Psoas muscle (tissue), 8 donors: ENCODE measurements around the gene DOK7. TPM values are rescaled to one million over a fixed set of nuclear protein-coding genes. Genes with fewer than 3 reads are reported as not detected.

Experiments
- ATAC-seq, 4 donors: fragments of 200-7000 bp; cut with Tn5 transposase; one replicate each; pipeline ENCODE4 v1.9.1; 2020; ENCODE audit warnings: moderate library complexity in 3 of 4, mild to moderate bottlenecking in 2 of 4
- DNase-seq, 2 donors: peaks; one replicate each; pipeline ENCODE4 v3.0.0-alpha.2; 2020
- H3K27ac ChIP-seq: fragments of 200-600 bp; one replicate; pipeline ENCODE4 v1.8.0; 2022
- H3K27me3 ChIP-seq, 3 donors: fragments of 200-600 bp in 1 of 3; one replicate each; pipeline versions ENCODE4 v1.6.1 to v1.8.0; 2013 to 2022; ENCODE audit warnings: low read length in 2 of 3, mild to moderate bottlenecking in 2 of 3, moderate library complexity in 1 of 3; ENCODE audit not compliant: insufficient read depth in 3 of 3
- H3K36me3 ChIP-seq, 2 donors: fragments of 200-600 bp in 1 of 2; one replicate each; pipeline versions ENCODE4 v1.6.1 to v1.8.0; 2013 to 2022; ENCODE audit warnings: low read depth in 1 of 2, mild to moderate bottlenecking in 1 of 2, moderate library complexity in 1 of 2; ENCODE audit not compliant: insufficient read depth in 1 of 2
- H3K4me1 ChIP-seq: fragments of 200-600 bp; one replicate; pipeline ENCODE4 v1.8.0; 2022
- H3K4me3 ChIP-seq: fragments of 200-600 bp; one replicate; pipeline ENCODE4 v1.8.0; 2022; ENCODE audit warnings: mild to moderate bottlenecking
- H3K9me3 ChIP-seq: fragments of 200-600 bp; one replicate; pipeline ENCODE4 v1.8.0; 2022
- whole genome bisulfite sequencing, 3 donors: extraction: QIAGEN DNeasy Blood & Tissue Kit; methylation state at CpG; one replicate each; pipeline versions ENCODE4 v1.1.6 to v1.1.7; 2013; 5-methylcytosine and 5-hydroxymethylcytosine counted together
- intact Hi-C, 2 donors: fragments of 100-400 bp; cut with DNase I; formaldehyde crosslinking; loops; one replicate each; pipeline versions ENCODE4 v1.11.0 to v1.14.2; 2022
- polyA plus RNA-seq, 3 donors: library from polyadenylated mRNA; stranded (reverse); fragments of 200-250 nt; gene quantifications; one replicate each; pipeline ENCODE4 v1.2.3, GENCODE V29; 2013
- total RNA-seq, 4 donors: library from RNA; stranded (reverse); fragmentation: NEBNext Ultra II Directional in 2 of 4; extraction: Animal tissue kit (Norgen Biotek cat#: 25700) in 2 of 4; gene quantifications; one replicate each; pipeline versions ENCODE4 v1.2.1 to v1.2.4, GENCODE V29; 2021 to 2023
- TF ChIP-seq, protein P1 (sequence below): fragments of 200-600 bp; IDR thresholded peaks from one replicate; pipeline ENCODE4 v1.8.0; 2022; ENCODE audit warnings: antibody characterized with exemption
- donor health status: healthy with polysubstance abuse.
- donor health status: DM: no; HTN: no; CAD: no; lungs with moderate emphysema.
- donor health status: Bipolar disorder and iron deficiency.
- donor health status: healthy.
- donor health status: DM: yes; HTN: yes; CAD: no.
- donor health status: DM: no; HTN: no; CAD: no.
- donor health status: DM: no; HTN: no; CAD: no.
- donor health status: DM: yes; HTN: yes; CAD: no.

DOK7 gene
- total and polyA plus RNA-seq, 7 donors: 3.4 to 48.6 (median 21.5) TPM

DNA sequence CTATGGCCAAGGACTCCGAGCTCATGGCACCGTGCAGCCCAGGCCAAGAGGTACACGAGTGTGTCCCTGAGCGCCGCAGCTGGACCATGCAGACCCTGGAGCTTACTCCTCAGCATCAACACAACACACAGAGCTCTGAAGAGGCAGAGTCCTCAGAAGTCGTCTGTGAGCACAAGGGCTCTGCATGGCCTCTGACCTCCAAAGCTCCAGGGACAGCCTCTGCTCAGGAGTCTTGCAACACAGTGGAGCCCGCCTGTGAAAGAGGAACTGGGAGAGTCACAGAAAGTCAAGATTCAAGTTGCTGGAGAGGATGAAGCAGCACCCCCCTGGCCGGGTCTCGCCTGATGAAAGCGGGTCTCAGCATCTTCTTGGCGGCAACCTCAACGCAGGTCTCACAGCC is 66.3 kb downstream of the DOK7 start:
- Histone ChIP-seq H3K27ac (no peak overlapping the region), H3K36me3 (peaks cover 0 to 33% of the 10 kb centered on the region in 2 donors), H3K27me3 (no peaks in the 10 kb centered on the region), H3K4me3 (no peak overlapping the region), H3K4me1 (peaks cover 19% of the 10 kb centered on the region), H3K9me3 (no peaks in the 10 kb centered on the region)
- no peak for ATAC-seq
- DNase-seq: peak; percentile 51 to 73
- TF ChIP-seq, protein P1, sequence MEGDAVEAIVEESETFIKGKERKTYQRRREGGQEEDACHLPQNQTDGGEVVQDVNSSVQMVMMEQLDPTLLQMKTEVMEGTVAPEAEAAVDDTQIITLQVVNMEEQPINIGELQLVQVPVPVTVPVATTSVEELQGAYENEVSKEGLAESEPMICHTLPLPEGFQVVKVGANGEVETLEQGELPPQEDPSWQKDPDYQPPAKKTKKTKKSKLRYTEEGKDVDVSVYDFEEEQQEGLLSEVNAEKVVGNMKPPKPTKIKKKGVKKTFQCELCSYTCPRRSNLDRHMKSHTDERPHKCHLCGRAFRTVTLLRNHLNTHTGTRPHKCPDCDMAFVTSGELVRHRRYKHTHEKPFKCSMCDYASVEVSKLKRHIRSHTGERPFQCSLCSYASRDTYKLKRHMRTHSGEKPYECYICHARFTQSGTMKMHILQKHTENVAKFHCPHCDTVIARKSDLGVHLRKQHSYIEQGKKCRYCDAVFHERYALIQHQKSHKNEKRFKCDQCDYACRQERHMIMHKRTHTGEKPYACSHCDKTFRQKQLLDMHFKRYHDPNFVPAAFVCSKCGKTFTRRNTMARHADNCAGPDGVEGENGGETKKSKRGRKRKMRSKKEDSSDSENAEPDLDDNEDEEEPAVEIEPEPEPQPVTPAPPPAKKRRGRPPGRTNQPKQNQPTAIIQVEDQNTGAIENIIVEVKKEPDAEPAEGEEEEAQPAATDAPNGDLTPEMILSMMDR: no peak
- 84 to 87% (median 86%) methylated on average over 12 of the region's 12 CpGs for WGBS, 3 donors
- intact Hi-C loops: loop anchor here in 1 of 2 donors (5.0 kb wide), 1 partner anchor 42 kb away; no protein-coding TSS in a partner anchor

DNA sequence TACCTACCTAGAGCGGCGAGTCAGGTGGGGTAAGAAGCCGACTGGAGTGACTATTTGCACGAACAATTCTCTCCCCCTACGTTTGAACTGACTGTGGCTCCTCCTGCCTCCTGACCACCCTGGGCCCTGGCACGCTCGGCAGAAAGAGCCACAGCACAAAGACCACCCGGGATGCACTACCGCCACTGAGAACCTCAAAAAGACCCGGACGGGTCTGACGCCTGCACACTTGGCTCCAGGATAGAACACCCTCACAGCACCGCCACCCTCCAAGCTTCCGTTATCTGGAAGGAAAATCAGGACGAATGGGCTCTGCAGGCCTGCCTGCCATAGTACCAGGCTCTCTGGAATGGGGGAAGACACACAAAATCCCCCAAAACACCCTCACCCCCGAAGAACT is 66.9 kb downstream of the DOK7 start:
- ATAC-seq (no peak), DNase-seq (peak in 1 of 2 donors; percentile 33)
- intact Hi-C loops: loop anchor here in 1 of 2 donors (10.0 kb wide), 1 partner anchor 415 kb away; no protein-coding TSS in a partner anchor
- no peaks in the 10 kb centered on the region for H3K9me3 ChIP-seq
- TF ChIP-seq, protein P1: no peak
- no peak overlapping the region for H3K4me3 ChIP-seq
- H3K27ac ChIP-seq: no peak overlapping the region
- peaks cover 19% of the 10 kb centered on the region for H3K4me1 ChIP-seq
- H3K36me3 ChIP-seq: peaks cover 0 to 26% of the 10 kb centered on the region in 2 donors
- no peaks in the 10 kb centered on the region for H3K27me3 ChIP-seq
- WGBS, 3 donors: 84 to 91% (median 87%) methylated on average over 16 of the region's 16 CpGs

DNA sequence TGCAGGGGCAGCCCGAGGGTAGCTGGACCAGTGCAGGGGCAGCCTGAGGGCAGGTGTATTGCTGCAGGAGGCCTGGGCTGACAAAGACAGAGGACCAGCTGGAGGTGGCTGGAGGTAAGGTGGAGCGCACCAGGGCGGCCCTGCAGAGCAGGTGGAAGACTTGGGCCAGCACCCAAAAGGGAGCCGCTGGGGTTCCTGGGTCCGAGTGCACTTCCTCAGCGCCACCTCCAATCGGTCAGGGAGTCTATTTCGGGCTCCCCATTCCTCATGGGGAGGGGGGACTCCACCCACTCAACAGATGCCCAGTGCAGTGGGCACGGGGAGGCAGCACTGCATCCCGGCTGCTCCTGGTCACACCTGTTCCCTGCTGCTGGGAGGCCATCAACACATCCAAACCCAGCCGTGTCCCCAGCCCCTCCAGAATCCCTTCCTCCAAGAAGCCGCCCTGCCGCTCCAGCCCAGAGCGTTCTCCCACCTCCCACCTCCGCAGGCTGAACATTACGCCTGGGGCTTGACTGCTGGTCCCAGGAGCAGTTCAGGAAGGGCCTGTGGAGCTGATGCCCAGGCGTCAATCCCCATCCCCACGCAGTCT is 67.7 kb downstream of the DOK7 start:
- 47 to 65% (median 63%) methylated on average over 15 to 18 of the region's 18 CpGs for WGBS, 3 donors
- H3K4me3 ChIP-seq: peak overlapping the region; percentile 91
- H3K27me3 ChIP-seq: no peaks in the 10 kb centered on the region
- DNase-seq: peak in 1 of 2 donors; percentile 59
- H3K9me3 ChIP-seq: no peaks in the 10 kb centered on the region
- H3K4me1 ChIP-seq: peaks cover 19% of the 10 kb centered on the region
- TF ChIP-seq, protein P1: no peak
- intact Hi-C loops: loop anchor here in 1 of 2 donors (10.0 kb wide), 1 partner anchor 414 kb away; no protein-coding TSS in a partner anchor
- ATAC-seq: peak in 3 of 4 donors; percentile 19 to 25 (median 22)
- H3K27ac ChIP-seq: no peak overlapping the region
- H3K36me3 ChIP-seq: peaks cover 0 to 24% of the 10 kb centered on the region in 2 donors

DNA sequence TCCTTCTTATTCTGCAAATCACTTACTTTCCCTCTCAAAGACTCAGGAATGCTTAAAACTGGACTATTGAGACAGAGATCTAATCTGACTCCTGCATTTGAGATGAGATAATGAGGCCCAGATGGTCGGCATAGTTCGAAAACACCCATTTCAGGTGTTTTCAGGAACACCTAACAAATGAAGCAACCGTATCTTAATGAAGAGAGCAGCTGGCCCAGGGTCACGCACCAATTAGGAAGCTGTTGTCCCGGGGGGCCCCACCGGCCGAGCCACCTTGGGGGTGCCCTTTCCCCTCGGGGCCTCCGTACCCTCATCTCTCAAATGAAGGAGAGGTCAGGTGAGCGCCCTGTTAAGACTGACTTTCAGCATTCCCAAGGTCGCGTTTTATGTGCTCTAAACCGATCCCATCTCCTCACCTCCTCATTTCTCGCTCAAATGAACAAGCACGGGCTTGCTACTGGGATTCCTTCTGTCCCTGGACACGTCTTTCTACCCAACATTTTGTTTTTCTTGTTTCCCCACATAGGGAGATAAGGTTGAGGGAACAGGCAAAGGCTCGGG is 68.3 kb downstream of the DOK7 start:
- Histone ChIP-seq H3K4me3 (peak overlapping the region; percentile 91), H3K9me3 (no peaks in the 10 kb centered on the region), H3K36me3 (peaks cover 0 to 24% of the 10 kb centered on the region in 2 donors), H3K27me3 (no peaks in the 10 kb centered on the region), H3K4me1 (peaks cover 19% of the 10 kb centered on the region), H3K27ac (no peak overlapping the region)
- ATAC-seq: peak in 2 of 4 donors; percentile 2 to 6
- intact Hi-C loops: loop anchor here in 1 of 2 donors (10.0 kb wide), 1 partner anchor 413 kb away; no protein-coding TSS in a partner anchor
- peak in 1 of 2 donors; percentile 32 for DNase-seq
- 14 to 17% (median 14%) methylated on average over 17 of the region's 17 CpGs for WGBS, 3 donors
- TF ChIP-seq, protein P1: no peak
